H9 (cell line): ENCODE measurements around the gene RASL10B. TPM values are rescaled to one million over a fixed set of nuclear protein-coding genes. Genes with fewer than 3 reads are reported as not detected.

ENCODE experiments used
- DNase-seq: peaks from one replicate; pipeline ENCODE4 v3.0.0-alpha.2; 2017
- H2AFZ ChIP-seq: one replicate; pipeline ENCODE4 v1.6.1; 2013; ENCODE audit warnings: mild to moderate bottlenecking, low read length, control low read depth, moderate library complexity
- H2AK5ac ChIP-seq: 2 replicates; pipeline ENCODE4 v1.6.1; 2013; ENCODE audit warnings: low read length, control low read depth, mixed read lengths; ENCODE audit not compliant: insufficient read length
- H2BK120ac ChIP-seq: one replicate; pipeline ENCODE4 v1.6.1; 2013; ENCODE audit warnings: low read depth, mild to moderate bottlenecking, low read length, control low read depth, inconsistent platforms; ENCODE audit not compliant: poor library complexity, severe bottlenecking
- H2BK12ac ChIP-seq: 2 replicates; pipeline ENCODE4 v1.6.1; 2013; ENCODE audit warnings: low read length, control low read depth, mixed read lengths, low read depth; ENCODE audit not compliant: insufficient read length
- H2BK15ac ChIP-seq: 2 replicates; pipeline ENCODE4 v1.6.1; 2013; ENCODE audit warnings: low read depth, low read length, control low read depth
- H2BK20ac ChIP-seq: one replicate; pipeline ENCODE4 v1.6.1; 2013; ENCODE audit warnings: low read depth, mild to moderate bottlenecking, low read length, control low read depth, inconsistent platforms; ENCODE audit not compliant: poor library complexity, severe bottlenecking
- H2BK5ac ChIP-seq: 2 replicates; pipeline ENCODE4 v1.6.1; 2013; ENCODE audit warnings: low read length, control low read depth, mixed read lengths; ENCODE audit not compliant: insufficient read length
- H3K14ac ChIP-seq: 2 replicates; pipeline ENCODE4 v1.6.1; 2013; ENCODE audit warnings: low read length, control low read depth; ENCODE audit not compliant: insufficient read depth
- H3K18ac ChIP-seq: 2 replicates; pipeline ENCODE4 v1.6.1; 2013; ENCODE audit warnings: low read depth, mild to moderate bottlenecking, mixed read lengths, low read length, control low read depth; ENCODE audit not compliant: insufficient read length
- H3K23ac ChIP-seq: 2 replicates; pipeline ENCODE4 v1.6.1; 2013; ENCODE audit warnings: low read length, control low read depth, mixed read lengths, low read depth; ENCODE audit not compliant: insufficient read length
- H3K23me2 ChIP-seq: 2 replicates; pipeline ENCODE4 v1.6.1; 2013; ENCODE audit warnings: low read depth, mild to moderate bottlenecking, mixed read lengths, low read length, control low read depth; ENCODE audit not compliant: insufficient read length, poor library complexity, severe bottlenecking
- H3K27ac ChIP-seq: 2 replicates; pipeline ENCODE4 v1.5.1; 2013; ENCODE audit warnings: low read length, control low read depth, mixed read lengths, low read depth; ENCODE audit not compliant: insufficient read length
- H3K27me3 ChIP-seq: 2 replicates; pipeline ENCODE4 v1.6.1; 2013; ENCODE audit warnings: low read length, control low read depth, inconsistent platforms; ENCODE audit not compliant: insufficient read depth
- H3K4ac ChIP-seq: 2 replicates; pipeline ENCODE4 v1.6.1; 2013; ENCODE audit warnings: low read depth, mild to moderate bottlenecking, control low read depth, inconsistent platforms, low read length, moderate library complexity
- H3K4me1 ChIP-seq: 2 replicates; pipeline ENCODE4 v1.6.1; 2013; ENCODE audit warnings: low read length, control low read depth, inconsistent platforms; ENCODE audit not compliant: insufficient read depth
- H3K4me2 ChIP-seq: 2 replicates; pipeline ENCODE4 v1.6.1; 2013; ENCODE audit warnings: low read length, control low read depth, mixed read lengths; ENCODE audit not compliant: insufficient read length, insufficient read depth
- H3K56ac ChIP-seq: 2 replicates; pipeline ENCODE4 v1.6.1; 2013; ENCODE audit warnings: low read depth, mild to moderate bottlenecking, mixed read lengths, low read length, control low read depth; ENCODE audit not compliant: insufficient read length
- H3K79me1 ChIP-seq: 2 replicates; pipeline ENCODE4 v1.6.1; 2013; ENCODE audit warnings: low read depth, mild to moderate bottlenecking, moderate library complexity, low read length, control low read depth, inconsistent platforms; ENCODE audit not compliant: insufficient read depth, poor library complexity, severe bottlenecking
- H3K79me2 ChIP-seq: 2 replicates; pipeline ENCODE4 v1.6.1; 2013; ENCODE audit warnings: low read length, control low read depth, inconsistent platforms; ENCODE audit not compliant: insufficient read depth
- H3K9ac ChIP-seq: 2 replicates; pipeline ENCODE4 v1.6.1; 2013; ENCODE audit warnings: low read length, control low read depth, mixed read lengths; ENCODE audit not compliant: insufficient read length; ENCODE audit errors: extremely low read depth
- H3K9me3 ChIP-seq: one replicate; pipeline ENCODE4 v1.6.1; 2013; ENCODE audit warnings: low read depth, low read length, inconsistent platforms; ENCODE audit not compliant: control insufficient read depth
- H3T11ph ChIP-seq: one replicate; pipeline ENCODE4 v1.6.1; 2013; ENCODE audit warnings: mild to moderate bottlenecking, low read length, control low read depth, inconsistent platforms
- H4K20me1 ChIP-seq: one replicate; pipeline ENCODE4 v1.6.1; 2013; ENCODE audit not compliant: control insufficient read depth, insufficient read length, insufficient read depth
- H4K5ac ChIP-seq: 2 replicates; pipeline ENCODE4 v1.6.1; 2013; ENCODE audit warnings: low read depth, mild to moderate bottlenecking, mixed read lengths, low read length, control low read depth; ENCODE audit not compliant: insufficient read length
- H4K8ac ChIP-seq: replicated peaks from 2 replicates; pipeline ENCODE4 v1.6.1; 2013; ENCODE audit warnings: low read length, control low read depth, mixed read lengths, low read depth; ENCODE audit not compliant: insufficient read length
- H4K91ac ChIP-seq: 2 replicates; pipeline ENCODE4 v1.6.1; 2013; ENCODE audit warnings: low read depth, mild to moderate bottlenecking, moderate library complexity, mixed read lengths, low read length, control low read depth; ENCODE audit not compliant: insufficient read length
- H3K27ac Mint-ChIP-seq, 3 experiments: 2 replicates in 2 of 3; 3 replicates in 1 of 3; pipeline ENCODE4 v1.8.0; 2020 to 2021; ENCODE audit warnings: mixed read lengths in 3 of 3, mild to moderate bottlenecking in 1 of 3, moderate library complexity in 1 of 3
- H3K27me3 Mint-ChIP-seq: 2 replicates; pipeline ENCODE4 v1.8.0; 2021; ENCODE audit warnings: low read depth, mild to moderate bottlenecking, moderate library complexity, mixed read lengths
- H3K36me3 Mint-ChIP-seq, 3 experiments: 2 replicates in 2 of 3; 3 replicates in 1 of 3; pipeline ENCODE4 v1.8.0; 2020 to 2021; ENCODE audit warnings: low read depth in 3 of 3, mixed read lengths in 3 of 3; ENCODE audit not compliant: insufficient read depth in 1 of 3
- H3K4me1 Mint-ChIP-seq, 2 experiments: 2 replicates each; pipeline ENCODE4 v1.8.0; 2020; ENCODE audit warnings: mixed read lengths in 2 of 2
- H3K4me3 Mint-ChIP-seq, 2 experiments: 2 replicates in 1 of 2; 3 replicates in 1 of 2; pipeline ENCODE4 v1.8.0; 2020 to 2021; ENCODE audit warnings: mild to moderate bottlenecking in 2 of 2, mixed read lengths in 2 of 2, moderate library complexity in 1 of 2
- H3K9me3 Mint-ChIP-seq, 2 experiments: 2 replicates in 1 of 2; 3 replicates in 1 of 2; pipeline ENCODE4 v1.8.0; 2020; ENCODE audit warnings: mild to moderate bottlenecking in 2 of 2, mixed read lengths in 2 of 2, moderate library complexity in 1 of 2
- CTCF ChIP-seq: fragments of 200-600 bp; sonication (generic); conservative IDR thresholded peaks from 3 replicates; pipeline ENCODE4 v1.8.0; 2021; ENCODE audit warnings: antibody characterized with exemption, mild to moderate bottlenecking
- WGBS: extraction: QIAGEN DNeasy Blood & Tissue Kit; methylation state at CpG from one replicate; pipeline ENCODE4 v1.1.7; 2013; ENCODE audit warnings: missing lambda C conversion rate, low lambda C conversion rate, mixed read lengths; ENCODE audit not compliant: insufficient read length; ENCODE audit errors: extremely low coverage; 5-methylcytosine and 5-hydroxymethylcytosine counted together
- total RNA-seq: library from RNA; stranded (reverse); gene quantifications from 2 replicates; pipeline ENCODE4 v1.2.1, GENCODE V29; 2021

RASL10B gene
- total RNA-seq, 1 experiment from 2014 or later: 15.9 TPM

DNA sequence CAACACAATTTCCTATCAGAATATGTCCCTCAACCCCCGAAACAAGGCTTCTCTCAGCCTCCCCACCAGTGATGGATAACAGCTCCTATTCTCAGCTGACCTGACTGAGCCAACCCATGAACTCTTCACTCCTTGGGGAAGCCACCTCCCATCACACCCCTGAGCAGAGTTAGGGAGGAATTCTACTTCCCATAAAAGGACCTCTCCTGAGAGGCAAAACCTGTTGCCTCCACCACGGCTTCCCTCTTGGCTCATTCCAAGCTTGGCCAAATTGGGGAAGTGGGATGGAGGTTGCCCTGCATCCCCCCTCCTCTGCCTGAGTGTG, 5.7 kb upstream of the RASL10B start:
- Mint-ChIP-seq H3K27ac (peak overlapping the region in 1 of 3 experiments; percentile 71; a peak in 1 of 7 replicates), H3K9me3 (no peaks in the 10 kb centered on the region), H3K36me3 (peaks cover 7 to 29% (median 28%) of the 10 kb centered on the region in 3 experiments; a peak in 6 of 7 replicates), H3K4me3 (no peak overlapping the region), H3K27me3 (peaks cover 11% of the 10 kb centered on the region), H3K4me1 (peaks cover 27 to 39% of the 10 kb centered on the region in 2 experiments)
- Histone ChIP-seq H3K27ac (no peak overlapping the region), H2BK15ac (no peak overlapping the region), H3K79me1 (no peaks in the 10 kb centered on the region), H3K79me2 (no peaks in the 10 kb centered on the region), H3T11ph (no peak overlapping the region), H2BK12ac (no peak overlapping the region), H3K4ac (no peak overlapping the region), H2AFZ (no peak overlapping the region), H3K18ac (no peak overlapping the region), H3K27me3 (no peaks in the 10 kb centered on the region), H3K14ac (no peak overlapping the region), H3K9me3 (no peaks in the 10 kb centered on the region), H2BK5ac (no peak overlapping the region), H3K4me2 (no peak overlapping the region), H4K8ac (no peak overlapping the region), H3K23me2 (no peaks in the 10 kb centered on the region), H2AK5ac (no peak overlapping the region), H3K4me1 (0 out of 2 replicates have a peak, but pooled peaks cover 3% of the 10 kb centered on the region), H3K9ac (no peak overlapping the region), H2BK20ac (no peak overlapping the region), H3K56ac (no peak overlapping the region), H3K23ac (no peak overlapping the region), H4K91ac (no peak overlapping the region), H4K5ac (no peak overlapping the region), H4K20me1 (no peaks in the 10 kb centered on the region), H2BK120ac (no peak overlapping the region)
- no peak for TF ChIP-seq CTCF
- no CpG with 5 or more reads among the region's 2 CpGs for WGBS
- DNase-seq: no peak
